NCI-H2171 (cell line): ENCODE data around the gene POLR3K.

Source experiments
- DNase-seq: peaks from one replicate; lab custom pipeline; 2025; lab: John Stamatoyannopoulos, UW

POLR3K gene

DNA sequence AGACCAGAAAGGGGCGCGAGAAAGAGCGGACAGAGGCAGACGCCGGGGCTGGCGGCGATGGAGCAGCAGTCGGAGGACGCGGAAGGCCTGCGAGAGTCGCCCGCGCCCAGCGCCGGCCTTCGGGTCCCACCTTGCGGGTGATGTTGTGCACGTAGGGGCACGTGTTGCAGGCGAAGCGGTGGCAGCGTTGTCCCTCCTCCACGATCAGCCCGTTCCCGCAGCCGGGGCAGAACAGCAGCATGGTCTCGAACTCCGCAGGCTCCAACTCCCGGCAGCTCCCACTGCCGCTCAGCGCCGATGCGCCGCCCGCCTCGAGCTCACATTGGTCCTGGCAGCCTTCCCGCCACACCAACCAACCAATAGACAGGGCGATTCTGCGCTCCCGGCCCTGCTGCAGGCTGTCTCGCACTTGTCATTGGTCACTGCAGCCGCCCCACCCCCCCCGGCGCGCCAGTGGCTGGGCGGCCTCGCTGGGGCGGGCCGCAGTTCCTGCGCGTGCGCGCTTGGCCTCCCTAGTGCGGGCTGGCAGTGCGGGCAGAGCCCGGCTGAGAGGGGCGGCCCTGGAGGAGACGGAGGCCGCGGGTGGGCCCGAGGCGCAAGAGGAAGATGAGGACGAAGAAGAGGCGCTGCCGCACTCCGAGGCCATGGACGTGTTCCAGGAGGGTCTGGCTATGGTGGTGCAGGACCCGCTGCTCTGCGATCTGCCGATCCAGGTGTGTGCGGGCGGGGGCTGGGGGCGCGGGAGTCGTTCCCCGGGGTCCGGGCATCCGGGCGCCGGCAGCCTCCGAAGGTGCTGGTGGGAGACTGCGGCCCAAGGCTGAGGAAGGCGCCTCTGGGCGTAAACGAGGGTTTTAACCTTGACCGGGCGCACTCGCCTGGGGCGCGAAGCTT is at the start of gene POLR3K, which contains the start of gene SNRNP25:
POLR3K (minus strand) TSS at position 263 of the 891 bp plus-strand sequence; CDS start at position 241, 22 bp downstream.
SNRNP25 (plus strand) TSS at position 483 of the 891 bp plus-strand sequence; CDS start at position 672, 189 bp downstream.
- peak; percentile 95 for DNase-seq

- no peak for DNase-seq
Observed at GRCh38 chr16:102060-102855, 48.9 kb upstream of the POLR3K start.

GRCh38 chr16:101586-101985 is 48.2 kb upstream of the POLR3K start:
- no peak for DNase-seq

DNA sequence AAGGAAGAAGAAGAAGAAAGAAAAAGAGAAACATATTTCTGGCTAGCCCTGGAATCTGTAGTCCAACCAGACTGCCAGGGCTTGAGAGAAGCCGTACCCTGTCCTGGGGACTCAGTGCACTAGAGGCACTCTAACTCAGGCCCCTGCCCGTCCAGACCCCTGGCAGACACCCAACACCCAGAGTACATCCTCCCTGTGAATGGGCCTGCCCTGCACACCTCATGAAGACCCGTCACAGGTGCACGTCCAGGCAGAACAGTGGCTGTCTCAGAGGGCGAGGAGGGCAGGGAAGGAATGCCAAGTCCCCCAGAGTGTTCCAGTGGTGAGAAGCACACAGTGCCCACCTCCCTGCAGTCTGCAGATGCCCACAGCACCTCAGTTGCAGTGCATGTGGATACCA is 47.6 kb upstream of the POLR3K start:
- no peak for DNase-seq

- no peak for DNase-seq
Observed at GRCh38 chr16:97822-98221, 44.4 kb upstream of the POLR3K start.

GRCh38 chr16:96935-97381 is 43.5 kb upstream of the POLR3K start:
- peak; percentile 43 for DNase-seq

DNA sequence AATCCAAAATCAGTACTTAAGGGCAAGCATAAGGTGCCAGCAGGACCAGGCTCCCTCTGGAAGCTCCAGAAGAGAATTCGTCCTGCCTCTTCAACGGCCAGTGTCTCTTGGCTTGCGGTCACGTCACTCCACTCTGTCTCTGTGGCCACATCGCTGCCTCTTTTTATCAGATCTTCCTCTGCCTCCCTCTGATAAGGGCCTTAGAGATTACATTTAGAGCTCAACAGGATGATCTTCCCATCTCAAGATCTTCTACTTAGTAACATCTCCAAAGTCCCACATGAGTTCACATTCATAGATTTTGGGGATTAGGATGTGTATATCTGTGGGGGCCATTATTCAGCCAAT is 41.5 kb upstream of the POLR3K start:
- no peak for DNase-seq

GRCh38 chr16:92431-93339 is 39.3 kb upstream of the POLR3K start:
- no peak for DNase-seq

- peak; percentile 11 for DNase-seq
Observed at GRCh38 chr16:91484-91883, 38.1 kb upstream of the POLR3K start.

DNA sequence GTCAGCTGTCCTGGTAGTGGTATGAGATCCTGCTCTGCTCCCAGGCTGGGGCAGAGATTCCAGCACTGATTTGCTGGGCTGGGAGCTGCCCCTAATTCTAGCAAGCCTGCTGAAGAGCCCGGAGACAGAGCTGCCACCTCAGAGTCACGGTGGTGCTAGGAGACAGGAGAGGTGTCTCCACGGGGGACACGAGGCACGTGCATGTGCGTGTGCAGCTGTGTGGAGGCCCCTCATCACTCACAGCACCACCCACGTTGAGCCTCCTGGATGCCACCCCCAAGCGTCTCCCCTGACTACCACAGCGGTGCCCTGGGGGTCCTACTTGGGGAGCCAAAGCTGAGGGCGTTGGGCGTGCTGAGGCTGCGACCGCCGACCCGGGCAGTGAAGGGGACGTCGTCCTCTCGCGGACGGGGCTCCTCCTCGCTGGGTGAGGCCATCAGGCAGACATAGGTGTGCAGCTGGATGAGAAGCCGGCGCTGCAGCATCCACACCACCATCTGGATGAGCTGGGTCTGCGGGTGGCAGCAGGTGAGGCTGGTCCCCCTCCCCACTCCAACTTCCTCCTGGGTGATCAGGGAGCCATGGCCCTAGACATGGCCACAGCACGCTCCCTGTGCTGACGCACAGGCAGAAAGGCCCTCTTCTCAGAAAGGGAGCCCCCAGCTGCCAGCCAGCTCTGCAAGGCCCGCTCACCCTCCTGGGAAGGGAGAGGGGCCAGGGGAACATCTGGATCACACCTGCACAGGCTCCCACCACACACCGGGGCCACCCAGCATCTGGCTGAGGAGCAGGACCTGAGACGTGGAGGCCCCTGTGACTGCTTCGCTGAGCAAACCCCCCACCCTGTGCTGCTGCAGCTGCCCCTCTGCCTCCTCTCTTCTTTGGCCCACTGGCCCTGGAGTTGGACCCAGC is 36.2 kb upstream of the POLR3K start:
- no peak for DNase-seq

GRCh38 chr16:88613-89012 is 35.2 kb upstream of the POLR3K start:
- no peak for DNase-seq

GRCh38 chr16:86483-86952 is 33.1 kb upstream of the POLR3K start:
- no peak for DNase-seq

DNA sequence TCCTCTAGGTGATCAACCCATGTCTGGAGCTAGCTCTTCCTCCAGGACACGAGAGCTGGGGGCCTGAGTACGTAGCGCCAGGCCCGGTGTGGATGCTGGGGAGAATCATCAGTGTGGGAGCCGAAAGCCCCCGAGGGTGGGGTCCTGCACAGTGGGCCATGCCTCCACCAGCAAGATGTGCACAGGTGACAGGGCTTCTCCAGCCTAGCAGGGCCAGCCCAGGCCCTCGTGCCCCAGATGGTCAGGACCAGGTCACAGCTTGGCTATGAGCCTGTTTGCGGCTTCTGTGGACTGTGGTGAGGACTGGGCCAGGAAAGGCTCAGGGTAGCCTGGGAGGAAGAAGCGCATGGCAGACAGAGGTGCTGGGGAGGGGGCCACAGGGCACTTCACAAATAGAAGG is 32.5 kb upstream of the POLR3K start:
- DNase-seq, result no peak

GRCh38 chr16:85407-85782 is 32.0 kb upstream of the POLR3K start:
- no peak for DNase-seq

GRCh38 chr16:84718-85406 is 31.5 kb upstream of the POLR3K start:
- DNase-seq, result no peak

DNA sequence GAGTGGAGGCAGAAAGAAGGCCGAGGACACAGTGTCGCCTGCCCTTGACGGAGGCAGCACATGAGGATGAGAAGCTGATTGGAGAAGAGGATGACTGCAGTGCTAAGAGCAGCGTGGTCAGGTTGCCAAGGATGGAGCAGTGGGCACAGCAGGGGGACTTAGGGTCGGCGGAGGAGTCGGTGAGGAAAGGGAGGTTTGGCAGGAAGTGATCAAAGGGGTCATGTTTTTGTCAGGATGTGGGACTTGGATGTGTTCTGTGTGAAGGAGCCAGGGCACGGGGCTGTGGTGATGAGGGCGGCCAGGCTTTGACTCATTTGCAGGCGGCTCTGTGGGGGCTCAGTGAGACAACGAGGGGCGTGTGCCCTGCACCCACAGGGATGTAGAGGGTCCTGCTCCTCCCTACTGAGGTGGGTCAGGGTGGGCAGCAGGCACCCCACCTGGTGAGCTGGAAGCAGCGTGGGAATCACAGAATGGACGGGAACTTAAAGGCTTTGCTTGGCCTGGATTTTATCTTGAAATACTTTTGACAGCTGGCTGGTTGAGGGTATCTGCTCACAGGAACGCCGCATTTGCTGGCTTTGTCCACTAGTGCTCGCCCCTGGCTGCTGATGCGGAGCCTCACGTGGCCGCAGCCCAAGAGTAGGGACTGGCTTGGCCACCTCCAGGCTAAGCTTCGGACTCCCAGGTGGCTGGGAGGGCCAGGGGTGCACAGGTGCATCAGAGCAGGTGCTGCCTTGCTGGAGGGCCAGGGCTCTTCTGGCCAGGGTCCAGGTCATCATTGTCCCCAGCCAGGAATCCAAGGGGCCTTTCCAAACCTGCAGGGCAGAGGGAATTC is 30.6 kb upstream of the POLR3K start:
- DNase-seq, result no peak

- no peak for DNase-seq
Observed at GRCh38 chr16:83060-83603, 29.7 kb upstream of the POLR3K start.

DNA sequence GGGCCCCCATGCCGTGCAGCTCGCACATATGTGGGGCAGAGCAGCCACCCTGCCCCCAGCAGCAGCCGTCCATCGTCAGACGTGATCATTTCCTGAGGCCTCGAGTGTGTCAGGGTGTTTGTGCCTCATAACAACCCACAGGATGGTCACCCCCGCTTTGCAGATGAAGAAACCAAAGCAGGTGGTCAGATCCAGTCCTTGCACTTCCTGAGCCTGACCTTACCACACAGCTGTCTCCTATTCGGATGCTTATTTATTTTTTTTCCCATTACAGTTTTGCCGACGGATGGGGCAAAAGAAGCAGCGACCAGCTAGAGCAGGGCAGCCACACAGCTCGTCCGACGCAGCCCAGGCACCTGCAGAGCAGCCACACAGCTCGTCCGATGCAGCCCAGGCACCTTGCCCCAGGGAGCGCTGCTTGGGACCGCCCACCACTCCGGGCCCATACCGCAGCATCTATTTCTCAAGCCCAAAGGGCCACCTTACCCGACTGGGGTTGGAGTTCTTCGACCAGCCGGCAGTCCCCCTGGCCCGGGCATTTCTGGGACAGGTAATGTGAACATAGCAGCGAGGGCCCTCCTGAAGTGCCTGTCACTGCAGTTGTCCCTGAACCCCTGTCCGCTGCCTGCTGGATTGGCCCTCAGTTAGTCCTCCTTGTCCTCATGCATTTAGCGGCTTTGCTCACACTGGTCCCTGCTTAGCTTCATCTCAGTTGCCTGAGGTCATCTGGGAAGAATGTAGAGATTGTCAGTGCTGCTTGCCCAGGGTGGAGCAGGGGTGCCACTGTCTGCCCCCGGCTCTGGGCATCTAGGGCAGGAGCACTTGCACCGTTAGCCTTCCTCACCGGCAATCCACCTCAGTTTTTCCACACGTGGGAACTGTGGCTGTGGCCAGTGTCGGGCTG is 26.0 kb upstream of the POLR3K start:
- DNase-seq, result no peak
